Stimulated activated memory B cell treated with anti-CD40 and anti-IgM and Interleukin-4, amounts not matched to agents 10 μg/mL and 1 μg/mL and 100 μg/mL, for 72 hours (primary cell): ENCODE measurements around the gene ALG5.

Experiments used
- ATAC-seq: fragments of 150-1000 bp; cut with Tn5 transposase; 2 replicates; pipeline ENCODE4 v1.10.0; 2021
- H3K27ac Mint-ChIP-seq: one replicate; pipeline ENCODE4 v1.8.0; 2022; ENCODE audit warnings: mild to moderate bottlenecking, mixed read lengths
- H3K27me3 Mint-ChIP-seq: one replicate; pipeline ENCODE4 v1.8.0; 2022; ENCODE audit warnings: mixed read lengths
- H3K36me3 Mint-ChIP-seq: one replicate; pipeline ENCODE4 v1.8.0; 2022; ENCODE audit warnings: mixed read lengths
- H3K4me1 Mint-ChIP-seq: one replicate; pipeline ENCODE4 v1.8.0; 2022; ENCODE audit warnings: mixed read lengths
- H3K4me3 Mint-ChIP-seq: one replicate; pipeline ENCODE4 v1.8.0; 2022; ENCODE audit warnings: mild to moderate bottlenecking, moderate library complexity, mixed read lengths
- H3K9me3 Mint-ChIP-seq: one replicate; pipeline ENCODE4 v1.8.0; 2022; ENCODE audit warnings: mixed read lengths

Gene ALG5

GRCh38 chr13:36950330-36950729, 48.8 kb downstream of the ALG5 start:
- no peak for ATAC-seq
- no peak overlapping the region for H3K4me3 Mint-ChIP-seq
- H3K27me3 Mint-ChIP-seq = no peaks in the 10 kb centered on the region
- H3K36me3 Mint-ChIP-seq = peaks cover 52% of the 10 kb centered on the region
- H3K4me1 Mint-ChIP-seq = peaks cover 10% of the 10 kb centered on the region
- no peak overlapping the region for H3K27ac Mint-ChIP-seq
- H3K9me3 Mint-ChIP-seq = no peaks in the 10 kb centered on the region

DNA sequence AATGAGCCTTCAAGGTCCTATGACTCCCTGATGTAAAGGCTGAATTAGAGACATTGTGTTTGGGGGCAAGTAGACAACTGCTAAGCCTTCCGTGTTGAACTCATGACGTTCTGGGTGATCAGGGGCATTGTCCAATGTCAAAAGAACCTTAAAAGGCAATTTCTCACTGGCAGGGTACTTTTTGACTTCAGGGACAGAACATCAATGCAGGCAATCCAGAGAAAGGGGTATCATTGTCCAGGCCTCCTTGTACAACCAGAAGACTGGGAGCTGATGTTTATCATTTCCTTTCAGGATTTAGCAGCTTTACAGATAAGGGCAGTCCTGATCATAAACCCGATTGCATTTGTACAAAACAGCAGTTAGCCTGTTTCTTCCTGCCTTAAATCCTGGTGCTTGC, 54.1 kb downstream of the ALG5 start:
- ATAC-seq = no peak
- H3K36me3 Mint-ChIP-seq = peaks cover 22% of the 10 kb centered on the region
- H3K27me3 Mint-ChIP-seq = peaks cover 9% of the 10 kb centered on the region
- H3K4me1 Mint-ChIP-seq = no peaks in the 10 kb centered on the region
- H3K4me3 Mint-ChIP-seq = no peak overlapping the region
- no peak overlapping the region for H3K27ac Mint-ChIP-seq
- peaks cover 3% of the 10 kb centered on the region for H3K9me3 Mint-ChIP-seq

- H3K9me3 Mint-ChIP-seq = peaks cover 3% of the 10 kb centered on the region
- H3K4me1 Mint-ChIP-seq = no peaks in the 10 kb centered on the region
- peaks cover 39% of the 10 kb centered on the region for H3K27me3 Mint-ChIP-seq
- no peak for ATAC-seq
- no peaks in the 10 kb centered on the region for H3K36me3 Mint-ChIP-seq
- no peak overlapping the region for H3K4me3 Mint-ChIP-seq
- no peak overlapping the region for H3K27ac Mint-ChIP-seq
Measured at GRCh38 chr13:36925603-36926002, 73.5 kb downstream of the ALG5 start.

GRCh38 chr13:36924001-36924400, 75.1 kb downstream of the ALG5 start:
- Mint-ChIP-seq H3K36me3 (no peaks in the 10 kb centered on the region), H3K27ac (no peak overlapping the region), H3K9me3 (peaks cover 3% of the 10 kb centered on the region), H3K4me1 (peaks cover 4% of the 10 kb centered on the region), H3K27me3 (peaks cover 44% of the 10 kb centered on the region), H3K4me3 (no peak overlapping the region)
- ATAC-seq = peak; percentile 45

- ATAC-seq = no peak
- H3K4me3 Mint-ChIP-seq = no peak overlapping the region
- H3K9me3 Mint-ChIP-seq = no peaks in the 10 kb centered on the region
- H3K27me3 Mint-ChIP-seq = peaks cover 55% of the 10 kb centered on the region
- no peak overlapping the region for H3K27ac Mint-ChIP-seq
- no peaks in the 10 kb centered on the region for H3K36me3 Mint-ChIP-seq
- peaks cover 8% of the 10 kb centered on the region for H3K4me1 Mint-ChIP-seq
Measured at GRCh38 chr13:36921631-36922301, 77.4 kb downstream of the ALG5 start.

GRCh38 chr13:36920616-36921185, 78.4 kb downstream of the ALG5 start:
- peak overlapping the region; percentile 56 for H3K4me3 Mint-ChIP-seq
- no peak overlapping the region for H3K27ac Mint-ChIP-seq
- H3K27me3 Mint-ChIP-seq = peaks cover 61% of the 10 kb centered on the region
- H3K36me3 Mint-ChIP-seq = no peaks in the 10 kb centered on the region
- peaks cover 8% of the 10 kb centered on the region for H3K4me1 Mint-ChIP-seq
- ATAC-seq = no peak
- no peaks in the 10 kb centered on the region for H3K9me3 Mint-ChIP-seq

GRCh38 chr13:36919833-36920615, 79.1 kb downstream of the ALG5 start, which contains the start of gene SMAD9:
Gene SMAD9 (minus strand): TSS chr13:36920238. CDS start chr13:36879689, 40,549 bp downstream.
- ATAC-seq = peak; percentile 55
- H3K36me3 Mint-ChIP-seq = no peaks in the 10 kb centered on the region
- no peaks in the 10 kb centered on the region for H3K9me3 Mint-ChIP-seq
- H3K27ac Mint-ChIP-seq = no peak within 1 kb of the TSS
- H3K27me3 Mint-ChIP-seq = peaks cover 61% of the 10 kb centered on the region
- peak within 1 kb of the TSS; percentile 56 for H3K4me3 Mint-ChIP-seq
- H3K4me1 Mint-ChIP-seq = peaks cover 8% of the 10 kb centered on the region

DNA sequence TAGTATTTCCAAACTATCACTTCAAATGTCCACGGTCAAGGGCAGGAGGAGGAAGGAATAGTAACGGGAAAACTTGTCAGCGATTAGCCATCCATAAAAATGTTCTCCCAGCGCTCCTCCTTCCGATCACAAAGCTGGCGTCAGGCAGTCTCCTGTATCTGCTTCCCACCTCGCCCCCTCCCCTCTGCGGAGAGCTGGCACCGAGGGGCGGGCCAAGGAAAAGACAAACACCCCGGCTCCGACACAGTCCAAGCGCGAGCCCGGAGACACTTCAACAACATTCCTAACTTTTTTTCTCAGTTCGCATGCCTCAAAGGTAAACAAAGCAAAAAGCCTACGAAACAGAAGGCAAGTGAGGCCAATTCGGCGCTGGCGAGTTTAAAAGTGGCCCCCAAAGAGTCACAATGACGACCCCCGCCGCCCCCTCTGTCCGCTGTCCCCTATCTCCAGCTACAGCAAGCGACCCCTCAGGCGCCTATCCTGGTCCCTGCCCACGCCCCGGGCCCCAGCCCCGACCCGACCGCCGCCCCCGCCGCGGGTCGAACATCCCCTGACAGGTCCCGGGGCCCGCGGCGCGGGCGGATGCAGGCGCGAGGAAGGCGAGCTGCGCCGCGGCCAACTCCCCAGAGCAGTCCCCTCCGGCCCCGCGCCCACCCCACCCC, 79.8 kb downstream of the ALG5 start:
- no peak for ATAC-seq
- no peaks in the 10 kb centered on the region for H3K36me3 Mint-ChIP-seq
- H3K9me3 Mint-ChIP-seq = no peaks in the 10 kb centered on the region
- peaks cover 61% of the 10 kb centered on the region for H3K27me3 Mint-ChIP-seq
- H3K4me3 Mint-ChIP-seq = peak overlapping the region; percentile 51
- no peak overlapping the region for H3K27ac Mint-ChIP-seq
- peaks cover 8% of the 10 kb centered on the region for H3K4me1 Mint-ChIP-seq

DNA sequence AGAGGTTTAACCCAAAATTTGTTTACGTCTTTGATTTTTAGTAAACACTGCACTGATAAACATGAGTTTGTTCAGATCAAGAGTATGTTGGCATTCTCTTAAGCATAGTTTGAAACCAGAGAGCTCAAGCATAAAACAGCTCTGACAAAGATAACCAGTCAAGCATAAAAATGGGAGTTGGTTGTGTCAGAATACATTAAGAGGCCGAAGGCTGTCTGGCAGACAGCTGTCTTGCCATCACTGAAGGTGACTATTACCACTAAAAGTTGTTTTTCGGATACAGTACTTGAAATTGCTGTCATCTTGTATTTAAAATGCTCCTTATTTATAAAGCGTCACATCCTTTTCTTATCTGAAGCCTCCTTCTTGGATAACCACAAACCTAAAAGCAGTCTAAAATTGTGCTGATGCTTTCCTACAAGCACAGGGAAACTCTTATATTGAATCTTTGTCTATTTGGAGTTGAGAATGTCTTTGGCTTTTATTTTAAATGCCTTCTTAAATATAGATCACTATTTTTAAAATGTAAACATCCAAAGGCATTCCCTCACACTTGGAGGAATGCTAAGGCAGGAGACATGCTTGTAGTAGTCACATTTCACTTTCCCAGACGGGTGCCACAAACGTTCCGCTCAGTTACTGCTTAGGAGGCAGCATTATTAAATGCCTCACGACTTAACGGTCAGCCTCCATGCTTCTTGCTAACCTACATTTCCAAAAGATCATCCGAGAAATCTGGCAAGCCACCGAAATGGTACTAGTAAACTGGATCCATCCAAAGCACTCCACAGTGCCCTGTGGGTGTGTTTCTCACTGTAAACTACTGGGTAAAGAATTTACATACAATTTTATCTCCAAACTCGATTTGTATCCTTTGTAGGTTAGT, 80.7 kb downstream of the ALG5 start:
- ATAC-seq = no peak
- Mint-ChIP-seq H3K4me3 (peak overlapping the region; percentile 9), H3K36me3 (no peaks in the 10 kb centered on the region), H3K4me1 (peaks cover 8% of the 10 kb centered on the region), H3K27ac (no peak overlapping the region), H3K9me3 (no peaks in the 10 kb centered on the region), H3K27me3 (peaks cover 65% of the 10 kb centered on the region)

GRCh38 chr13:36917311-36917710, 81.8 kb downstream of the ALG5 start:
- no peak for ATAC-seq
- Mint-ChIP-seq H3K27ac (no peak overlapping the region), H3K9me3 (no peaks in the 10 kb centered on the region), H3K4me3 (no peak overlapping the region), H3K27me3 (peaks cover 65% of the 10 kb centered on the region), H3K4me1 (peaks cover 13% of the 10 kb centered on the region), H3K36me3 (no peaks in the 10 kb centered on the region)

GRCh38 chr13:36915896-36916640, 83.1 kb downstream of the ALG5 start:
- H3K36me3 Mint-ChIP-seq = no peaks in the 10 kb centered on the region
- peaks cover 13% of the 10 kb centered on the region for H3K4me1 Mint-ChIP-seq
- H3K4me3 Mint-ChIP-seq = no peak overlapping the region
- peaks cover 63% of the 10 kb centered on the region for H3K27me3 Mint-ChIP-seq
- ATAC-seq = no peak
- H3K9me3 Mint-ChIP-seq = no peaks in the 10 kb centered on the region
- H3K27ac Mint-ChIP-seq = no peak overlapping the region

DNA sequence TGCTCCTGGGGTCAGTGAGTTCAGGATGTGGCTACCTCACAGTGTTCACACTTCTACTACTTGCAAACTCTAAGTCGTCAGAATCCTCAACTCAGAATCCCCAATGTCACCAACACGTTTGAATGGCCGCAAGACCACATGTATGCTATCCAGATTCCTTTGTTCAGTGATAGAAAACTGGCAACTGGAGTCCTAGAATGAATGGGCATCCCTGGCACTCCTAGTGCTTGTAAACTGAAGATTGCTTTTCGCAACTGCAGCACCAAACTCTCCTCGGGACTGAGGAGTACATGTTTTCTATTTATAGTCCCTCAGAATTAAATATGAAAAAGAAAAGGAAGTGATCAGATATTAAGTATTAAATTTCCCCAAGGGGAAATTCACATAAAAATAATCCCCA, 84.0 kb downstream of the ALG5 start:
- ATAC-seq = no peak
- H3K9me3 Mint-ChIP-seq = no peaks in the 10 kb centered on the region
- no peaks in the 10 kb centered on the region for H3K36me3 Mint-ChIP-seq
- H3K4me3 Mint-ChIP-seq = no peak overlapping the region
- H3K4me1 Mint-ChIP-seq = peaks cover 13% of the 10 kb centered on the region
- no peak overlapping the region for H3K27ac Mint-ChIP-seq
- H3K27me3 Mint-ChIP-seq = peaks cover 65% of the 10 kb centered on the region

DNA sequence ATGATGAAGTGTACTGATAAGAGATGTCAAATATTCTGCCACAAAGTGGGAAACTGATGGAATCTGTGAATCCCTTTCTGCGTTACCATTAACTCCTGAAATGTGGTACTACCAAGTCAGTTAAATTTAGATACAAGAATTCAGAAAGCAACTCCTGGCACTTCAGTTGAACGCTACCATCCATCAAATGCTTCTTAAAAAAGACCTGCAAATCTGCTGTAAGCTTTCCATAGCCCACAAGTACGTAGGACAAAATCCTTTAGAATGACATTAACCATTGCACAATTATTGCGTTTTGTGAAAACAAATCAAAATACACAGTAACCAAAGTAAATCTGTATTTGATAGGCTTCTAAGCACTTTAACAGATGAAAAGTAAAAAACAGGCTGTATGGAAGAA, 84.5 kb downstream of the ALG5 start:
- Mint-ChIP-seq H3K4me3 (no peak overlapping the region), H3K4me1 (peaks cover 13% of the 10 kb centered on the region), H3K9me3 (no peaks in the 10 kb centered on the region), H3K27me3 (peaks cover 66% of the 10 kb centered on the region), H3K27ac (no peak overlapping the region), H3K36me3 (no peaks in the 10 kb centered on the region)
- no peak for ATAC-seq

DNA sequence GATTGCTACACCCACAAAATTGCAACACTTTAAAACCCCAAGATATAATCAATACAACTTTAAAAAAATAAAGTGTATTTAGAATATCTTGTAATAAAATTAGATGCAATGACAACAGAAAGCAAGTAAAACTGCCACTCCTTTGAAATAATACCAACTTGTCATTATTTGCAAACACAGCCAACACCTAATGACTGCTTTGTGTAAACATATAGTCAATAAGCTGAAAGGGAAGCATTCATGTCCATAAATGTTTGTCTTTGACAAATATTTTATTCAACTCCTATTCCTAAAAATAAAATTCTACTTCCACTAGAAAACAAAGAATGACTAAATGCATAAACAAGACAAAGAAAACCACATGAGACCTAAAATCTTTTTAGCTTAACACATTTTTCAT, 85.7 kb downstream of the ALG5 start:
- peaks cover 5% of the 10 kb centered on the region for H3K4me1 Mint-ChIP-seq
- H3K36me3 Mint-ChIP-seq = no peaks in the 10 kb centered on the region
- no peak overlapping the region for H3K4me3 Mint-ChIP-seq
- no peaks in the 10 kb centered on the region for H3K9me3 Mint-ChIP-seq
- ATAC-seq = no peak
- peaks cover 56% of the 10 kb centered on the region for H3K27me3 Mint-ChIP-seq
- no peak overlapping the region for H3K27ac Mint-ChIP-seq
